Endodermal cell (in vitro differentiated cells): Measurements from ENCODE around the gene PTPRM. TPM values are rescaled to one million over a fixed set of nuclear protein-coding genes. Genes with fewer than 3 reads are reported as not detected.

Experiments
- DNase-seq: peaks from one replicate; pipeline ENCODE4 v3.0.0-alpha.2; 2017
- H3K27ac ChIP-seq: 2 replicates; pipeline ENCODE4 v1.5.1; 2013; ENCODE audit warnings: mild to moderate bottlenecking, low read depth, low read length, moderate library complexity
- H3K27me3 ChIP-seq: 2 replicates; pipeline ENCODE4 v1.6.1; 2013; ENCODE audit warnings: mild to moderate bottlenecking, low read length, moderate library complexity; ENCODE audit not compliant: insufficient read depth, control insufficient read depth, poor library complexity, severe bottlenecking
- H3K36me3 ChIP-seq: 2 replicates; pipeline ENCODE4 v1.7.0; 2013; ENCODE audit warnings: mild to moderate bottlenecking, low read length, moderate library complexity; ENCODE audit not compliant: control insufficient read depth, insufficient read depth
- H3K4me1 ChIP-seq: one replicate; pipeline ENCODE4 v1.7.0; 2013; ENCODE audit warnings: low read length; ENCODE audit not compliant: control insufficient read depth, insufficient read depth
- H3K4me3 ChIP-seq: 2 replicates; pipeline ENCODE4 v1.5.1; 2013; ENCODE audit warnings: mild to moderate bottlenecking, low read length, moderate library complexity
- H3K9ac ChIP-seq: 2 replicates; pipeline ENCODE4 v1.6.1; 2013; ENCODE audit warnings: mild to moderate bottlenecking, low read length, moderate library complexity; ENCODE audit not compliant: poor library complexity, severe bottlenecking; ENCODE audit errors: extremely low read depth
- H3K9me3 ChIP-seq: 2 replicates; pipeline ENCODE4 v1.6.1; 2013; ENCODE audit warnings: mild to moderate bottlenecking, low read length, moderate library complexity; ENCODE audit not compliant: control insufficient read depth
- H3K27ac Mint-ChIP-seq: 2 replicates; pipeline ENCODE4 v1.8.0; 2020; ENCODE audit warnings: mixed read lengths
- H3K27me3 Mint-ChIP-seq: 2 replicates; pipeline ENCODE4 v1.8.0; 2021; ENCODE audit warnings: mild to moderate bottlenecking, mixed read lengths; ENCODE audit not compliant: insufficient read depth
- H3K36me3 Mint-ChIP-seq: 2 replicates; pipeline ENCODE4 v1.8.0; 2020; ENCODE audit warnings: low read depth, mixed read lengths
- H3K4me1 Mint-ChIP-seq: 2 replicates; pipeline ENCODE4 v1.8.0; 2020; ENCODE audit warnings: mixed read lengths
- H3K4me3 Mint-ChIP-seq: 2 replicates; pipeline ENCODE4 v1.8.0; 2020; ENCODE audit warnings: mild to moderate bottlenecking, moderate library complexity, mixed read lengths
- H3K9me3 Mint-ChIP-seq: 2 replicates; pipeline ENCODE4 v1.8.0; 2020; ENCODE audit warnings: mild to moderate bottlenecking, mixed read lengths
- CTCF ChIP-seq: fragments of 200-600 bp; sonication (generic); conservative IDR thresholded peaks from 2 replicates; pipeline ENCODE4 v1.5.0; 2021; ENCODE audit warnings: antibody characterized with exemption, mild to moderate bottlenecking
- WGBS, 2 experiments: methylation state at CpG; one replicate each; pipeline versions ENCODE4 v1.1.5 to v1.1.7; 2013; ENCODE audit warnings: missing lambda C conversion rate in 2 of 2, mixed read lengths in 1 of 2; ENCODE audit not compliant: insufficient coverage in 1 of 2, insufficient read length in 1 of 2; 5-methylcytosine and 5-hydroxymethylcytosine counted together
- total RNA-seq, 2 donors: library from RNA; stranded (reverse); fragmentation: NEBNext Ultra II Directional in 1 of 2; extraction: Animal tissue kit (Norgen Biotek cat#: 25700) in 1 of 2; gene quantifications; 2 replicates in 1 of 2; 3 replicates in 1 of 2; pipeline ENCODE4 v1.2.1, GENCODE V29; 2021

The PTPRM gene
- total RNA-seq, 2 donors from 2014 or later = 47.2 to 57.6 TPM

GRCh38 chr18:7641813-7642212 is 74.7 kb downstream of the PTPRM start:
- Histone ChIP-seq H3K9ac (no peak overlapping the region), H3K9me3 (no peaks in the 10 kb centered on the region), H3K36me3 (no peaks in the 10 kb centered on the region), H3K4me1 (peaks cover 2% of the 10 kb centered on the region), H3K4me3 (no peak overlapping the region), H3K27ac (no peak overlapping the region), H3K27me3 (no peaks in the 10 kb centered on the region)
- Mint-ChIP-seq H3K27ac (no peak overlapping the region), H3K36me3 (no peaks in the 10 kb centered on the region), H3K4me3 (no peak overlapping the region), H3K4me1 (peaks cover 27% of the 10 kb centered on the region), H3K9me3 (no peaks in the 10 kb centered on the region), H3K27me3 (no peaks in the 10 kb centered on the region)
- TF ChIP-seq CTCF = no peak
- no peak for DNase-seq
- WGBS, 2 experiments = 88 to 92% methylated on average over 3 to 4 of the region's 4 CpGs

- 97 to 100% methylated on average over 1 to 5 of the region's 7 CpGs for WGBS, 2 experiments
- H3K4me3 Mint-ChIP-seq = no peak overlapping the region
Measured at GRCh38 chr18:7642331-7642890, 75.3 kb downstream of the PTPRM start.

GRCh38 chr18:7645756-7646155 is 78.6 kb downstream of the PTPRM start:
- peaks cover 21% of the 10 kb centered on the region for H3K9me3 ChIP-seq
- Mint-ChIP-seq H3K36me3 (peaks cover 14% of the 10 kb centered on the region), H3K9me3 (peaks cover 15% of the 10 kb centered on the region), H3K4me3 (no peak overlapping the region), H3K4me1 (peaks cover 35% of the 10 kb centered on the region), H3K27me3 (no peaks in the 10 kb centered on the region), H3K27ac (no peak overlapping the region)
- 77 to 82% methylated on average over 1 of the region's 1 CpG for WGBS, 2 experiments
- H3K4me3 ChIP-seq = no peak overlapping the region
- H3K27ac ChIP-seq = no peak overlapping the region
- no peak for DNase-seq
- no peaks in the 10 kb centered on the region for H3K27me3 ChIP-seq
- TF ChIP-seq CTCF = no peak
- no peak overlapping the region for H3K9ac ChIP-seq
- H3K36me3 ChIP-seq = no peaks in the 10 kb centered on the region
- H3K4me1 ChIP-seq = peaks cover 2% of the 10 kb centered on the region

More at GRCh38 chr18:7642331-7642890, 75.3 kb downstream of the PTPRM start:
- TF ChIP-seq CTCF = no peak
- Histone ChIP-seq H3K36me3 (no peaks in the 10 kb centered on the region), H3K9me3 (no peaks in the 10 kb centered on the region), H3K27ac (no peak overlapping the region), H3K4me1 (peaks cover 2% of the 10 kb centered on the region), H3K27me3 (no peaks in the 10 kb centered on the region), H3K4me3 (no peak overlapping the region), H3K9ac (no peak overlapping the region)
- H3K27me3 Mint-ChIP-seq = no peaks in the 10 kb centered on the region
- no peaks in the 10 kb centered on the region for H3K36me3 Mint-ChIP-seq
- no peaks in the 10 kb centered on the region for H3K9me3 Mint-ChIP-seq
- no peak for DNase-seq
- H3K27ac Mint-ChIP-seq = no peak overlapping the region
- H3K4me1 Mint-ChIP-seq = peaks cover 32% of the 10 kb centered on the region
